HG03565 (cell line): Measurements from ENCODE around the gene PCBP3.
"Not testable (repeated sequence)": the region's sequence is repeated elsewhere in the genome, so short reads cannot be mapped to it uniquely, and the experiment has no call there.

Experiments
- ATAC-seq: cut with Tn5 transposase; IDR thresholded peaks from one replicate; pipeline ENCODE4 v1.9.1; 2021; ENCODE audit warnings: mild to moderate bottlenecking, moderate library complexity; ENCODE audit not compliant: unreplicated experiment

The PCBP3 gene

GRCh38 chr21:45823100-45823681 lies 179.7 kb downstream of the PCBP3 start:
- ATAC-seq = no peak

DNA sequence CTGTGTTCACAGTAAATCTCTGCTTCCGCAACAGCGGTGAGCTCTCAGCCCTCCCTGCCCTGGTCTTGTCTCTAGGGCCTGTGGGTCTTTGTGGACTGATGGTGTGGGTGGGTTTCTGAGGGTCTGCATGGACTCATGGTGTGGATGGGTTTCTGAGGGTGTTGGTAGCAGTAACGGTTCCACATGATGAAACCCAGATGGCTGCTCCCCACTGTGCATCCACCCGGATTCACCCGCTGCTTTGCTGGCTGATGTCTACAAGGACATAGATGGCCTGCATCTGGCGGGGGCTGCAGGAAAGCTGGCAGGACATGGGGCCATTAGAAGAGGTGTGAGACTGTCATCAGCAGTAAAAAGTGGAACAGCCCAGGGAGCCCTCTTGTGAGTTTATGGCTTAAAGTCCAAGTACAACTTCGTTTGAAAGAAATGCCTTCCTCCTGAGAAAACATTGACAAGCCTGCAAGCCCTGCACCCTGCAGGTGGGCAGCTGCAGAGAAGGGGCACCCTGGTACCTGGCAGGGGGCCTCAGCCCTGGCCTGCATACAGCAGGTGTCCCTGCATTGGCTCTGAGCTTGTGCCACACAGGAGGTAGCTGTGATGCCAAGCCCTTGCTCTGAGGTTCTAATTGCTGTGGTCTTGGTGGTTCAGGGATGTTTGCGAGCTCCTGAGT lies 181.2 kb downstream of the PCBP3 start:
- no peak for ATAC-seq

GRCh38 chr21:45825219-45825618 lies 181.7 kb downstream of the PCBP3 start:
- no peak for ATAC-seq

- no peak for ATAC-seq
Measured at GRCh38 chr21:45826676-45827301, 183.3 kb downstream of the PCBP3 start.

DNA sequence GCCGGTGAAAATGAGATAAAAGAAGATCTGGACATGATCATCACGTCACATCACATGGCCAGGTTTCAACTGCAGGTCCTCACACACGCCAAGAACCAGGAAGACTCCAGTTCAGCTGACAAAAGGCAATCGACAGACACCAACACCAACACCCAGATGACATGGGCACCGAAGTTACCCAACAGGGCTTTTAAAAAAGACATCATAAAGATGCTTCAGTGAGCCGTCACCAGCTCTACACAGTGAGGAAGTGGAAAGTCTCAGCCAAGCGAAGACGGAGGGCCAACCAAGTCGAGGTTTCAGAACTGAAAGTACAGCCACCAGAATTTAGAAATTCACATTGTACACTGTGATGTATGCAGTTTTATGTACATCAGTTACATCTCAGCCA lies 183.8 kb downstream of the PCBP3 start:
- no peak for ATAC-seq

DNA sequence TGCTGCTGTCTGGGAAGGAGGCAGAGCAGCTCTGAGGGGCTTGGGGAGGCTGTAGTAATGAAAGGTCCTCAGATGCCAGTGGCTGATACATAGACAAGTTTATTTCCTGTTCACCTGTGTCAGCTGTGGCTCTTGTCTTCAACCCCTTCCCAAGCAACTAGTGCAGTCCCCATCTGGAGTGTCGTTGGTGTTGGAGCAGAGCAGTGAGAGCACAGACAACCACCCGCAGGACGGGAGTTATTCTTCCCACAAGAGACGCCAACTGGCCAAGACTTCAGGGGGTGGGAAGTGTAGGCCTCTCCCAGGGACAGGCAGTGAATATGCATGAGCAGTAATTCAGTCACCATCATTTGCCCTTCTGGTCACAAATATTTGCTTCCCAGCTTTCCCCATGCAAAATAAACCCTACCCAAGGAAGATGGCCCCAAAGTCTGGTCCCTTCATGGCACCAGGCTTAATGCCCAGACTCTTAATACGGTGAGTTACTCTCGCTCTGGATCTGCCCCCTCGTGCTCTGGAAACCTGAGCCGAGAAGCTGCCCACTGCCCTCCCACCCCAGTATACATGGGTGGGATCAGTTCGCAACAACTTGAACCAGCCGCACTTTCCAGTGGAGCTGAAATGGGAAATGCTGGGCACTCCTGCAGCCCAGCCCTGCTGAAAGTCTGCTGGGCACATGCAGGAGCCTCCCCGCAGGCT lies 184.5 kb downstream of the PCBP3 start:
- ATAC-seq = no peak

GRCh38 chr21:45828580-45829570 lies 185.3 kb downstream of the PCBP3 start:
- no peak for ATAC-seq

DNA sequence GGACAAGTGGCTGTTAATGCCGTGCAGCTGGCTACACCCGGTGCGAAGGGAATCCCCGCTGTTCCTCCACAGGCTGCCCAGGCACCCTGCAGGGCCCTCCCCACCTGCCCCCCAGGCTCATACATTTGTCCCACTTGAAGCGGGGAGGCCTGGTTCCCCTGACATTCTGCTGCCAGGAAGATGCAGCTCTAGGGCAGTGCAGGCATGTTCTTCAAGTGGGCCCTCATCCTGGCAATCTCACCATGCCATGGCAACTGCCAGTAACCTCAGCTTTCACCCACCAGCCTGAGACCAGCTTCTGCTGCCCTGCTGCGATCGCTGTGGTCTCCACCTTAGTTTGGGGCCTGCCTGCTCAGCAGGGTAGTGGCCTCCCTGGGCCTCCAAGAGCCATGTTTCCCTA lies 186.1 kb downstream of the PCBP3 start:
- ATAC-seq = no peak

GRCh38 chr21:45830221-45830640 lies 186.7 kb downstream of the PCBP3 start:
- ATAC-seq = no peak

DNA sequence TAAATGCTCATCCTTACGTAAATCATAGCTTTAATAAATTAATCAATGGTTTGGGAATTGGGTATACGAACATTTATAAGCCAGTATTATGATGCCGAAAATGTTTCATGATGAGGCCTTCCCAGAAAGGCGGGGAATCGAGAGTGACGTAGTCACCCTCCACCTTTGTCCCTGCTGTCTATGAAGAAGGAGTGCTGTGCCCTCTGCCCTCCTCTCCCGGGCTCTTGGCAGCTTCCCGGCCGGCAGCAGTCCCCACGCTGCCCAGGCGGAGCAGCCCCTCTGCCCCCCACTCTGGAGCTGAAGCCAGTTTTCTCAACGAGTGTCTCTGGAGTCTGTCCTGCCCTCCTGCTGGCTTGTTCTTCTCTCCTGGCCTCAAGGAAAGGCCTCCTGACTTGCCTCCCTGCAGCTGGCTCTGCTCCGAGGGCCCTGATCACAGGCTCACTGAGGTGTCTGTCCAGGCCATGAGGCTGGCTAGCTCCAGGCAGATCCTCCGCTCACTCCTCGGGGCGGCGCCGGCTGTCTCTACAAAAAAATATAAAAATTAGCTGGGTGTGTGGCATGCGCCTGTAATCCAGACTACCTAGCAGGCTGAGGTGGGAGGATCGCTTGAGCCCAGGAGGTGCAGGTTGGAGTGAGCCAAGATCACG lies 187.3 kb downstream of the PCBP3 start:
- ATAC-seq = no peak

DNA sequence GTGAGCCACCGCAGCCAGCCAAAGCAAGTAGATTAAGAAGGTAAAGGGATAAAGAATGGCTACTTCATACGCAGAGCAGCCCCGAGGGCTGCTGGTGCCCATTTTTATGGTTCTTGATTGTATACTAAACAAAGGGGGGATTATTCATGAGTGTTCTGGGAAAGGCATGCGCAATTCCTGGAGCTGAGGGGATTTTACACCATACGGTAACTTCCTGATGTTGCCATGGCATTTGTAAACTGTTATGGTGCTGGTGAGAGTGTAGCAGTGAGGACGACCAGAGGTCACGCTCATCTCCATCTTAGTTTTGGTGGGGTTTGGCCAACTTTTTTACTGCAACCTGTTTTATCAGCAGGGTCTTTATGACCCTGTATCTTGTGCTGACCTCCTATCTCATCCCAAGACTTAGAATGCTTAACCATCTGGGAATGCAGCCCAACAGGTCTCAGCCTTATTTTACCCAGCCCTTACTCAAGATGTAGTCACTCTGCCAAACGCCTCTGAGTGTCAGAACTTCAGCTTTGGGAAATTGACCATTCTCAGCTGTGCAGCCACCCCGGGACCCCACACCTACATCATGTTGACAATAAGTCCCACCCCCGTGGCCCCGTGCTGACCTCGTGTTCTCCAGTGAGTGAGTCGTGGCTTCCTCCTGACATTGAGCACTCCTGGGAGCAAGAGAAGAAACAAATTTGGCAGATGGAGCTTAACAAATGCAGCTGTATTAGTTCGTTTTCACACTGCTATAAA lies 188.6 kb downstream of the PCBP3 start:
- ATAC-seq = no peak

DNA sequence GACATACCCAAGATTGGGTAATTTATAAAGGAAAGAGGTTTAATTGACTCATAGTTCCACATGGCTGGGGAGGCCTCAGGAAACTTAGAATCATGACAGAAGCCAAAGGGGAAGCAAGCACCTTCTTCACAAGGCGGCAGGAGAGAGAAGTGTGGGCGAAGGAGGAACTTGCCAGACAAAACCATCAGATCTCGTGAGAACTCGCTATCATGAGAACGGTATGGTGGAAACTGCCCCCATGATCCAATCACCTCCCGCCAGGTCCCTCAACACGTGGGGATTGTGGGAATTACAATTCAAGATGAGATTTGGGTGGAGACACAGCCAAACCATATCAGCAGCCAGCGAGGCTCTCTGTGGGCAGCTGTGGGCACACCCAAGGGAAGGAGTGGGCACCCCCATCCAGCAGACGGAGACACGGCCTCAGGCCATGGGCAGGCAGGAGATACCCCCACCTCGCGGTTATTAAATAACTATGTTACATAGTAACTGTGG lies 189.3 kb downstream of the PCBP3 start:
- ATAC-seq = not testable (repeated sequence)

DNA sequence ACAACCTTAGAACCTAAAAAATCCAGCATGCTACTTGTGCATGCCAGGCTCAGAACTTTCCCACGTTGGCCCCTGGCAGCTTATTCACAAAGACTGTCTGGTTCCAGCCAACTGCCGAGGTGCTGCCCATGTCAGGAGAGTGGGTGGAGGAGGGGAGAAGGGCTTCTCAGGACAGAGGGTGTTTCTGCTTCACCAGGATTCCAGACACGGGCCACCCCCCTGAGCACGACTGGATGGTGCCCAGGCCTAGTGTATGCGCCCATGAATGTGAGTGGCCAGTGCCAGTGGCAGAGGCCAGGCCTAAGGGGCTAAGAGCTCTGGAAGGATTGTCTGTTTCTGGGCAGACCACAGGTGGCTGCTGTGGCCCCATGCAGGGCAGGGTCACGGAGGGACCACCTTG lies 189.9 kb downstream of the PCBP3 start:
- ATAC-seq = no peak

DNA sequence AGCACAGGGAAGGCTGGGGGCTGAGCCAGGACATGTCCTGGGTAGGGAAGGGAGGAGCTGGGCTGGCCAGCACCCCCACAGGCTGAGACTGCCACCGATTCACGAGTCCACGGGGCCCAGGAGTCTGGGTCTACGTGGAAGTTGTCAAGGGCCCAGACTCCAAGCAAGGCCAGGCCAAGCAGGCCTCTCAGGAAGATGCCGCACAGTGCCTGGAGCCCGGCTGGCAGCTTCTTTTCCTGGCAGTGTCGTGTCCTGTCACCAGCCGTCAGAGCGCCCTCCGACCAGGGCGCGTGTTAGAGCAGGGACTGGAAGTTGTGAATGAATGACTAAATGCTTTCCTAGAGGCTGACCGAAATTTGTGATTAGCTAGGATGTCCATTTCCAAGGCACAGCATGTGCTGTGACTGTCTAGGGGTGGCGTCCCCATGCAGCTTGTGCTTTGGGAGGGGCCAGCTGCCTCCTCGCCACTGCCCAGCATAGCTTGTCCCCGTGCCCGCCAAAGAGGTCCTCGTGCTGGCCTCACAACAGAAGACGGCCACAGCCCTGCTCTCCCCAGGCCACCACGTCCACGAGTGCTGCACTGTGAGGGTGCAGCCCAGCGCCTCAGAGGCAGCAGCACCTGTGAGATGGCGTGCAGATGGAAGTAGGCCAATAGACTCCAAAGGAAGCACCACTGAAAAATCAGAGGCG lies 190.6 kb downstream of the PCBP3 start:
- no peak for ATAC-seq

- no peak for ATAC-seq
Measured at GRCh38 chr21:45834821-45835293, 191.3 kb downstream of the PCBP3 start.

DNA sequence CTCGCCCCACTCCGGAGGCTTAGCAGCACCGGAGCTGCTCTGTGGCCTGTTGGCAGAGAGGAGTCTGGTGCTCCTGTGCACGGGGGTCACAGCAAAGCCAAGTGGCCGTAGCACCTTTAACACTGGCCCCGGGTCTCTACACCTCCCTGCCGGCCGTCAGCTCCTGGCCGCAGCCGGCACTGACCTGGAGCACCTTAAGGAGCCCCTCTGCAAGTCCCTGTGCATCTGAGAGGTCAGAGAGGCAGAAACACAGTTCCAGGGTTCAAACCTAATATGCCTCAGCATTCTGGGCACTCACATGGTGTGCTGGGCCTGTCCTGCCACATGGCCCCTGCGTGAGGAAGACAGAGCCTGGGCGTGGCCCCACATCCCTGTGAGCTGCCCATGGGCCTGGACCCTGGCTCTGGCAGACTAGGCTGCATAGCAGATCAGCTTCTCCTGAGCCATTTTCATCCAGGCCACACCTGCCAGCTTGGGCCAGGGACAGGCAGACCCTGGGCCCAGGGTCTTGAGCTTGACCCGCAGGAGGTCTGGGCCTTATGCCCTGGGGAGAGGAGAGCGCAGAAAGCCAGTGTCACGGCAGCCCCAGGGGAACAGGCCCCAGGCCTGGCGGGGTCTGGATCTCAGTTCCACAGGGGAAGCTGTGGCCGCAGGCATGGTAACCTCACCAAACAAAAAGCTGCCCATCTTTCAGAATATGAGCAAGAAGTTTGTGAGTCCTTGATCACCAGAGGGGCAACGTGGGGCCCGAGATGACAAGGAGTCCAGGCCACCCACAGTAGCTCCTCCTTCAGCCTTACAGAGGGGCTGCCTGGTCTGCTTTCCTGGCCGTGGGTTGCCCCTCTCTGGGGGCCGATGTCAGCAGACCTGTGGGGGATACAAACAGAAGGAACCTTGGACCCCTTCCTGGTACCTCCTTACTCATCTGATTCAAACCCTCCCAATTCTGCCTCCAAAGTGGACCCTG lies 192.1 kb downstream of the PCBP3 start:
- no peak for ATAC-seq

GRCh38 chr21:45836268-45836655 lies 192.7 kb downstream of the PCBP3 start:
- no peak for ATAC-seq
